Prostate gland (tissue), 2 donors: ENCODE data around the gene ADRA2B. TPM values are rescaled to one million over a fixed set of nuclear protein-coding genes. Genes with fewer than 3 reads are reported as not detected.
"Not testable (repeated sequence)": the region's sequence is repeated elsewhere in the genome, so short reads cannot be mapped to it uniquely, and the experiment has no call there.

Source experiments
- DNase-seq: peaks from one replicate; pipeline ENCODE4 v3.0.0-alpha.2; 2019; ENCODE audit warnings: low spot score
- H3K27ac ChIP-seq, 2 donors: fragments of 200-600 bp; sonication (generic); 2 replicates each; pipeline ENCODE4 v1.5.1; 2017 to 2019
- H3K27me3 ChIP-seq: fragments of 200-600 bp; sonication (generic); replicated peaks from 2 replicates; pipeline ENCODE4 v1.5.1; 2019; ENCODE audit not compliant: insufficient read depth
- H3K36me3 ChIP-seq, 2 donors: fragments of 200-600 bp; sonication (generic); 1 replicate in 1 of 2; 2 replicates in 1 of 2; pipeline versions ENCODE4 v1.5.1 to v1.8.1; 2017 to 2019
- H3K4me1 ChIP-seq: fragments of 200-600 bp; sonication (generic); replicated peaks from 2 replicates; pipeline ENCODE4 v1.5.1; 2019
- H3K4me3 ChIP-seq, 2 donors: fragments of 200-600 bp; sonication (generic); 2 replicates each; pipeline ENCODE4 v1.5.1; 2017 to 2019
- H3K9me3 ChIP-seq: fragments of 200-600 bp; sonication (generic); 2 replicates; pipeline ENCODE4 v1.5.1; 2017
- CTCF ChIP-seq, 4 experiments: fragments of 200-600 bp in 2 of 4; fragments of 450-650 bp in 2 of 4; sonication (generic) in 2 of 4; IDR thresholded peaks; 1 replicate in 3 of 4; 2 replicates in 1 of 4; pipeline ENCODE4 v1.5.1; 2016 to 2019; ENCODE audit warnings: antibody characterized with exemption in 4 of 4, mild to moderate bottlenecking in 2 of 4, moderate library complexity in 2 of 4
- POLR2A ChIP-seq: fragments of 450-650 bp; IDR thresholded peaks from one replicate; pipeline ENCODE4 v1.6.1; 2016; ENCODE audit warnings: antibody characterized with exemption, mild to moderate bottlenecking
- POLR2AphosphoS5 ChIP-seq: sonication (generic); formaldehyde crosslinking; IDR thresholded peaks from one replicate; pipeline ENCODE4 v1.6.1; 2017; ENCODE audit warnings: antibody characterized with exemption
- WGBS: methylation state at CpG from one replicate; pipeline ENCODE4 v1.1.5; 2018; 5-methylcytosine and 5-hydroxymethylcytosine counted together
- intact Hi-C: fragments of 100-400 bp; cut with DNase I; formaldehyde crosslinking; loops from one replicate; pipeline ENCODE4 v1.14.2; 2022
- total RNA-seq, 2 donors: library from RNA; depleted of rRNA; stranded (reverse); fragments of >200 nt; gene quantifications; one replicate each; pipeline ENCODE4 v1.1.0, GENCODE V29; 2016

The ADRA2B gene
- total RNA-seq, 2 donors from 2014 or later: 0.23 to 5.0 TPM

- H3K36me3 ChIP-seq: no peaks in the 10 kb centered on the region
- no peak overlapping the region for H3K27ac ChIP-seq
- no peaks in the 10 kb centered on the region for H3K9me3 ChIP-seq
- TF ChIP-seq POLR2AphosphoS5 (no peak), POLR2A (no peak), CTCF (IDR thresholded peaks at IDR 0.05) (no peak)
- no peaks in the 10 kb centered on the region for H3K27me3 ChIP-seq
- H3K4me1 ChIP-seq: no peaks in the 10 kb centered on the region
- H3K4me3 ChIP-seq: no peak overlapping the region
- no peak for DNase-seq
- intact Hi-C loops: no loop called here
- WGBS: 42% methylated on average over 5 of the region's 5 CpGs
Observed at GRCh38 chr2:96161898-96162297, 45.5 kb upstream of the ADRA2B start.

- DNase-seq, H3K27ac ChIP-seq, H3K4me3 ChIP-seq, H3K36me3 ChIP-seq, H3K27me3 ChIP-seq, H3K9me3 ChIP-seq, intact Hi-C loops, H3K4me1 ChIP-seq: not testable (repeated sequence)
- 96% methylated on average over 5 of the region's 5 CpGs for WGBS
Observed at GRCh38 chr2:96160366-96160765, 44.0 kb upstream of the ADRA2B start.

GRCh38 chr2:96159084-96159830 lies 42.9 kb upstream of the ADRA2B start:
- intact Hi-C loops: no loop called here

GRCh38 chr2:96158554-96158940 lies 42.2 kb upstream of the ADRA2B start:
- Histone ChIP-seq H3K27ac (no peak overlapping the region), H3K36me3 (no peaks in the 10 kb centered on the region), H3K4me1 (no peaks in the 10 kb centered on the region), H3K4me3 (no peak overlapping the region), H3K27me3 (no peaks in the 10 kb centered on the region), H3K9me3 (no peaks in the 10 kb centered on the region)
- WGBS: 80% methylated on average over 12 of the region's 14 CpGs
- DNase-seq: no peak
- intact Hi-C loops: no loop called here
- TF ChIP-seq POLR2AphosphoS5 (no peak), POLR2A (no peak), CTCF (IDR thresholded peaks at IDR 0.05) (no peak)

More at GRCh38 chr2:96159084-96159830, 42.9 kb upstream of the ADRA2B start:
- Histone ChIP-seq H3K27me3 (no peaks in the 10 kb centered on the region), H3K4me1 (no peaks in the 10 kb centered on the region), H3K36me3 (no peaks in the 10 kb centered on the region), H3K27ac (no peak overlapping the region), H3K9me3 (no peaks in the 10 kb centered on the region), H3K4me3 (no peak overlapping the region)
- WGBS: 73% methylated on average over 17 of the region's 17 CpGs
- no peak for DNase-seq
- TF ChIP-seq CTCF (IDR thresholded peaks at IDR 0.05) (no peak), POLR2AphosphoS5 (no peak), POLR2A (no peak)

GRCh38 chr2:96157649-96158553 lies 41.5 kb upstream of the ADRA2B start:
- H3K27ac ChIP-seq: no peak overlapping the region
- no peak for DNase-seq
- TF ChIP-seq POLR2AphosphoS5 (no peak), POLR2A (no peak), CTCF (IDR thresholded peaks at IDR 0.05) (no peak)
- no peaks in the 10 kb centered on the region for H3K9me3 ChIP-seq
- H3K27me3 ChIP-seq: no peaks in the 10 kb centered on the region
- H3K4me3 ChIP-seq: no peak overlapping the region
- H3K36me3 ChIP-seq: no peaks in the 10 kb centered on the region
- 77% methylated on average over 19 of the region's 19 CpGs for WGBS
- intact Hi-C loops: no loop called here
- H3K4me1 ChIP-seq: no peaks in the 10 kb centered on the region
